Right kidney (tissue), 1 donor: ENCODE measurements around the gene SLC3A2.

ENCODE experiments used
- DNase-seq: peaks from one replicate; pipeline ENCODE4 v3.0.0-alpha.2; 2016

Gene SLC3A2

GRCh38 chr11:62908468-62909072, 27.9 kb downstream of the SLC3A2 start:
- no peak for DNase-seq

DNA sequence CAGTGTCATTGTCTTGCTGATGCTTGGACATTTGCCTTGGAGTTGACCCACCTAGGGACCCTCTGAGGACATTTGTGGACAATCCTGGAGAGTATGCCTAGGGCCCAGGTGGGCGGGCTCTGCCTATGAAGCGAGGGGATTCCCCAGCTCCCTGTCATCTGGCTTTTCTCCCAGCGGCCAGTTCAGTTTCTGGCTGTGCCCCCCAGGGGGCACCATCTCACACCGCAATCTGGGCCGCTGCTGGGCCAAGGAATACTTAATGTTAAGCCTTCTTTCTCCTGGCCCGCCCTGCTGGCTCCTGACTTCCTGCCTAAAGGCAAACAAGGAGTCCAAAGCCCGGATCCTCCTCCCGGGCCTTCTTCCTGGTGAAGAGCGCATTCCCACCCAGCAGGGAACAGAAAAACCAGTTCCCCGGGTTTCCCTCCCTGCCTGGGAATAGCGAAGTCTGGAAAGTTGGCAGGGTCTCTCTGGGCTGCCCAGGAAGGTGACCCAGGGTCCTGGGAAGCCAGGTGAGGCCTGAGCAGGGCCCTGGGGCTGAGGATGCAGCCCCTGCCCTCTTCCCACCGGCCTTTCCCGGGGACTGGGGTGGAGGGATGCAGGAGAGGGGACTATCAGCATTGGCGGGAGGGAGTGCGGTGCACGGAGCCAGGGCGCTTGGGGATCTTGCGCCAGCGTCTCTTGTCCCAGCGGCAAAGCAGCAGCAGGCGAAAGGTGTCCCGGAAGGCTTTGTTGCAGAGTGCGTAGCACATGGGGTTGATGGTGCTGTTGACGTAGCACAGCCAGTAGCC, 28.6 kb downstream of the SLC3A2 start:
- peak; percentile 54 for DNase-seq

- DNase-seq: no peak
These were observed 29.6 kb downstream of the SLC3A2 start for GRCh38 chr11:62910141-62910882.

DNA sequence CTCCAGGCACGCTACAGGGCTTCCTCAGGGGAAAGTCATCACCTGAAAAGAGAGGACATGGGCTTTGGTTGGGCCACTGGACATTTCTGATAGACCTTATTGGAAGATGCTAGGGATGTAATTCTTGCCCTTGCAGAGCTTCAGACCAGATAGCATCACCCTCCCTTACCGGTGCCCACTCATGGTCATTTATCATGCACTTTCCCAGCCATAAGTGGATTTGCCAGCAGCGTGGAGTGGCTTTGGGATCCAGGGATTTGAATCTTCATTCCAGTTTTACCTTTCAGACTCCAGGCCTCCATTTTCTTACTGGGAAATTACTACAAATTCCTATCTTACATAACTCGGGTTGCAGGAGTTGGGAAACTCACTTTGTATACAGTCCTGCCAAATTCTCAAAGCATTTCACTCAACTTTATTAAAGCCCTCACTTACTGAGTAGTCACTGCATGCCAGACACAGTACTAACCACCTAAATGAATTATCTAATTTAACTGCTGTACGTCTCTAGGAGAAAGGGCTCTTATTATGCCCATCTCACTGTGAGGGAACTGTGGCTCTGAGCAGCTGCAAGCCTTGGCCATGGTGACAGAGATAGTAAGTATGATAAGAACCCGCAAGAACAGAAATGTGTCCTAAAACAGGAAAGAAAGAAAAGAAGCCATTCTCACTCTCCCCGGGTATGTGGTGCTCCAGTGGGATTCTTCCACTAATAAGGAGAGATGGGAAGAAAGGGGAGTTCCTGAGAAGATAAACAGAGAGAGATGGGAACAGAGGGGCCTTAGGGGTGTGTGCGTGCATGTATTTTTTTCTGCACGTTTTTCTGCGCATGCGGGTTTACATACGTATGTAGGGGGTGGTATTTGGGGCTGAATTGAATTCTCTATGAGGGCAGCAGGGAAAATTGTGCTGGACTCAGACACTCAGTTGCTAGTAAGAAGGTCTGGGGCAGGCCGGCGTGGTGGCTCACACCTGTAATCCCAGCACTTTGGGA, 30.7 kb downstream of the SLC3A2 start:
- no peak for DNase-seq

DNA sequence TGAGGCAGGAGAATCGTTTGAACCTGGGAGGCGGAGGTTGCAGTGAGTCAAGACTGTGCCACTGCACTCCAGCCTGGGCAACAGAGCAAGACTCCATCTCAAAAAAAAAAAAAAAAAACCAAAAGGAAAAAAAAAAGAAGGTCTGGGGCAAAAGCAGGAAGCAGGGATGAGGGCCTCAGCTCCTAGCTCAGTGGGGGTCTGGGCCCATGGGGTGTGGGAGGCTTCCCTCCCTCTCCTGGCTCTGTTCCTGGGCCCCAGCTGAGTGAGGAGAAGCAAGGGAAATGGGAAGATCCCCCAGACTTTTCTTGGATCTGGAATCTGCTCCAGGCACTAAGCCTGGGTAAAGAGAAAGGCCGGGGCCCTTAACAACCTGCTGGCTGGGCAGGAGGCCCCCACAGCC, 31.6 kb downstream of the SLC3A2 start:
- no peak for DNase-seq

GRCh38 chr11:62914416-62914815, 33.7 kb downstream of the SLC3A2 start:
- DNase-seq: no peak

- DNase-seq: no peak
These were observed 37.3 kb downstream of the SLC3A2 start for GRCh38 chr11:62917906-62918502.

DNA sequence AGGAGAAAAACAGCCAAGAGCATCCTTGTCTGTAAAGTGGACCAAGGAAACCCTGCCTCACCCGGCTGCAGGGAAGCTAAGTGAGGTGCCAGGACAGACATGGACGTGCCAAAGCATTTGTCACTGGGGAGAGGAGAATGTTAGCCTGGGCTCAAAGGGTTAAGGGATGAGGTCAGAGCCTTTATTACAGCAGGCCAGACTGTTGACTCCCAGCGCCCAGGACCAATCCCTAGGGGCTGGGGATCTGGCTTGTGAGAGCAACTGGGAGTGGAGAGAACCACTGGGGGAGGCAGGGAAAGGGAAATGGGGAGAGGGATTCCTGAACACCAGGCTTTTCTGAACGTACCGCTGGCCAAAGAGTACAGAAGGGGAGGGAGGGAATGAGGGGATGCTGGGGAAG, 37.8 kb downstream of the SLC3A2 start:
- DNase-seq: no peak

DNA sequence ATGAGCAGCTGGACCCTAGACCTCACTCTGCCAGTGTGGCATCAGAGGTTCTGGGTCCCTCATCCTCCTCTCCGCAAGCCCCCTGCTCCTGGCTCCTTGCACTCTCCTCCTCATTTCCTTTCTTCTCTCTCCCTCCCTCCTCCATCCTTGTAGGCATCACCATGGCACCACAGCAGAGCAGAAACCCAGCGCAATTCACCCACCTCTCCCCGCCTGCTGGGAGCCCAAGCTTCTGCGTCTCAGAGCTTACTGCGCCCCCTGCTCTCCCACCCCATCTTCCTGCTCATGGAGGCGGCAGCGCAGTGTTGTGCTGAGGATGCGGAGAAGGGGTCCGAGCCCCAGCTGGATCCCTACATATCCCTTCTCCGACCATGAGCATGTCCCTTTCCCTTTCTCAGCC, 38.8 kb downstream of the SLC3A2 start:
- DNase-seq: no peak

DNA sequence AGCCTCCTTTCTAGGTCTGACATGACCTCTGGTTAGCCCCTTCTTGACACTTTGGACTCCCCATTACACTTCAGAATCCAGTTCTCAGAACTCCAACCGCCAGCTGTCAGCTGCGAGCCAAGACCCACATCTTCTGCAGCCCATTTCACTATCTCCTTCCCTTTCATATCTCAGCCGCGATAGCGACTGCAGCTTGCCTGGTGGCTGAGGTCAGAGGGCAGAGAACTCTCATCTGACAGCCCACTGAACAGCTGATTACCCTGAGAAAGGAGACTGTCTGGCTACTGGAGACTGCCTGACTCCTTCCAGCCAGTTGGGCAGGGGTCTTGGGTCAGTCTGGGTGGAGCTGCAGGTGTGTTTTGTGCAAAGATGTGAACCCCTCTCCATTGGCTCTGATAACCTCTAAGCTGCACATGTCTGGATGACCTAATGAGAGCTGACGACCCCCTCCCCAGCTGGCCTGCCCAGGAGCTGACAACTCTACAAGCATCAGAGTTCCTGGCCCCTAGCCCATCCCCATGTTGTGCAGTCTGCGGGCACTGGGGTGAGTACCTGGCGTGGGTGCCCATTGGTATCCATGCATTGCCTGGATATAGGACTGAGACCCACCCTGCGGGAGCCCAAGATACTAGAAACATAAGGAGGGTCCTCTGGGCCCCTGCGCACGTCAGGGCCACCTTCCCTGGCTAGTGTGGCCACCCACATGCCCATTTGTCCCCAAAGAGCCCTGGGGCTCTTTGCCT, 39.4 kb downstream of the SLC3A2 start:
- no peak for DNase-seq

GRCh38 chr11:62921201-62921572, 40.5 kb downstream of the SLC3A2 start, which contains the start of gene CHRM1:
Gene CHRM1, minus strand, starts transcription at chr11:62921363. Its CDS starts 10,263 bp downstream, at chr11:62911100.
- DNase-seq: no peak

DNA sequence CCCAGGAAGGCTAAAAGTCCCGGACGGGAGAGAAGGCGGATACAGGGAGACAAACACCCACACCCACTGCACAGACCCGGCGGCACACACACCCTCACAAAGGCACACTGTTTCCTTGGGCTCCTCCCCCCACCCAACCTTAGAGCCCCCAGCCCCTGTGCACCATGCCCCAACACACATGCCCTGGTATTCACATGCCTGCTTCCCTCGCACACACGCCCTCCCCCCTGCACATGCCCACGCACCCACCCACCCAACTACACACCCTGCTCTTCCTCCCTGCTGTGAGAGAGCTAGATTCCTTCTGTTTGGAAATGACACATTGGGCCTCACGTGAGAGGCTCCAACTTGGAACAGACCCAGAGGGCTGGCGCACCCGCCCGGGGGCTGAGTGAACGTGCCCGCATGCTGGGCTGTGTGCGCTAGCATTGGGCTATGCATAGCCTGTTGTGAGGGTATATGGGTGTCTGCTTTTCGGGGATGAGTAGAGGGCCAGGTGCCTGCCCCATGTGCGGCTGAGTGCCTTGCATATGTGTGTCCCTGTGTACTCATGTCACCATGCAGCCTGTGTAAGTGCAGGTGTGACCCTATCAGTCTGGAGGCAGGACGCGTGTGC, 41.0 kb downstream of the SLC3A2 start:
- DNase-seq: no peak

DNA sequence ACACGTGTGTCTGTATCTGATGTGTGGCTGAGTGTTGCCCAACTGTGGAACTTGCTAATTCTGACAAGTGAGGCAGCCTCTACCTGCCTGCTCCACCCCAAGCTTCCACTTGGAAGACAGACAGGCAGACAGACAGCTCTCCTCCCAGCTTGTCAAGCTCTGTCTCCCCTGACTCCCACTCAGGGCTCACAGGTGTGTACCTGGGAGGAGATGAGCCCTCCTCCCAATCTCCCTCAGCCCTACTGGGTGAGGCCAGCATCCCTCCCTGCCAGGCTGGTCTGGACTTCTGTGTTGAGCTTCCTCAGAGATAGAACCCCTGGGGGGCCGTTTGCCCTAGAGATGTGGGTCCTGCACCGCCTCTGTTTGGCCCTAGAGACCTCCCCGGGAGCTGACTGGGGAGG, 41.5 kb downstream of the SLC3A2 start:
- no peak for DNase-seq

- no peak for DNase-seq
These were observed 42.1 kb downstream of the SLC3A2 start for GRCh38 chr11:62922653-62923431.

- peak; percentile 48 for DNase-seq
These were observed 43.1 kb downstream of the SLC3A2 start for GRCh38 chr11:62923601-62924411.

DNA sequence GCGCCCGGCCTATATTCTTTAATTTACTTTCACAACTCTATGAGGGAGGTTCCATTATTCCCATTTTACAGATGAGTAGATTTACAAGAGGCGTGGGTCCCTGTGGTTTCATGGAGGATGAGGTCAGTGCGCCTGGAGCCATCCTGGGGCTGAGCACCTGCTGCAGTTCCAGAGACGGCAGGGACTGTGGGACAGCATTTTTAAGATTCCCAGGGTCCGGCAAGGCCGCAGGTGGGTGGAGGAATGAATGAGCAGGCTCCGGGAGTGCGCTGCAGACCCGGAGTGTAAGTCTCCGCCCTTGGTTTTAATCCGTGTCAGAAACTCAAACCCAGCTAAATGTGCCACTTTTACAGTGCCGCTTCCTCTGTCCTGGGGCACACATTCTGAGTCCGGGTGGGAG, 44.6 kb downstream of the SLC3A2 start:
- DNase-seq: no peak

- peak; percentile 63 for DNase-seq
These were observed 45.3 kb downstream of the SLC3A2 start for GRCh38 chr11:62925745-62926679.
